Coronary artery (tissue), 2 donors: ENCODE results near the gene VWA3B.

Experiments used
- DNase-seq: peaks from one replicate; pipeline ENCODE4 v3.0.0-alpha.2; 2017; ENCODE audit warnings: low spot score
- H3K27ac ChIP-seq, 2 donors: fragments of 200-600 bp; sonication (generic); one replicate each; pipeline ENCODE4 v1.5.1; 2016 to 2019
- H3K4me3 ChIP-seq: fragments of 200-600 bp; sonication (generic); 2 replicates; pipeline ENCODE4 v1.5.1; 2016; ENCODE audit warnings: mild to moderate bottlenecking, moderate library complexity
- CTCF ChIP-seq: fragments of 200-600 bp; sonication (generic); IDR thresholded peaks from one replicate; pipeline ENCODE4 v1.5.1; 2019; ENCODE audit warnings: antibody characterized with exemption

Gene VWA3B

GRCh38 chr2:98188351-98189046 is 101.5 kb downstream of the VWA3B start:
- Histone ChIP-seq H3K4me3 (no peak overlapping the region), H3K27ac (no peak overlapping the region)
- DNase-seq = no peak
- no peak for TF ChIP-seq CTCF

- DNase-seq = no peak
- Histone ChIP-seq H3K4me3 (no peak overlapping the region), H3K27ac (no peak overlapping the region)
- TF ChIP-seq CTCF = no peak
These were observed 104.9 kb downstream of the VWA3B start for GRCh38 chr2:98191883-98192282.

- Histone ChIP-seq H3K4me3 (no peak overlapping the region), H3K27ac (no peak overlapping the region)
- DNase-seq = no peak
- no peak for TF ChIP-seq CTCF
These were observed 114.6 kb downstream of the VWA3B start for GRCh38 chr2:98201576-98201975.

GRCh38 chr2:98205889-98206288 is 118.9 kb downstream of the VWA3B start:
- TF ChIP-seq CTCF = no peak
- Histone ChIP-seq H3K27ac (no peak overlapping the region), H3K4me3 (no peak overlapping the region)
- no peak for DNase-seq

DNA sequence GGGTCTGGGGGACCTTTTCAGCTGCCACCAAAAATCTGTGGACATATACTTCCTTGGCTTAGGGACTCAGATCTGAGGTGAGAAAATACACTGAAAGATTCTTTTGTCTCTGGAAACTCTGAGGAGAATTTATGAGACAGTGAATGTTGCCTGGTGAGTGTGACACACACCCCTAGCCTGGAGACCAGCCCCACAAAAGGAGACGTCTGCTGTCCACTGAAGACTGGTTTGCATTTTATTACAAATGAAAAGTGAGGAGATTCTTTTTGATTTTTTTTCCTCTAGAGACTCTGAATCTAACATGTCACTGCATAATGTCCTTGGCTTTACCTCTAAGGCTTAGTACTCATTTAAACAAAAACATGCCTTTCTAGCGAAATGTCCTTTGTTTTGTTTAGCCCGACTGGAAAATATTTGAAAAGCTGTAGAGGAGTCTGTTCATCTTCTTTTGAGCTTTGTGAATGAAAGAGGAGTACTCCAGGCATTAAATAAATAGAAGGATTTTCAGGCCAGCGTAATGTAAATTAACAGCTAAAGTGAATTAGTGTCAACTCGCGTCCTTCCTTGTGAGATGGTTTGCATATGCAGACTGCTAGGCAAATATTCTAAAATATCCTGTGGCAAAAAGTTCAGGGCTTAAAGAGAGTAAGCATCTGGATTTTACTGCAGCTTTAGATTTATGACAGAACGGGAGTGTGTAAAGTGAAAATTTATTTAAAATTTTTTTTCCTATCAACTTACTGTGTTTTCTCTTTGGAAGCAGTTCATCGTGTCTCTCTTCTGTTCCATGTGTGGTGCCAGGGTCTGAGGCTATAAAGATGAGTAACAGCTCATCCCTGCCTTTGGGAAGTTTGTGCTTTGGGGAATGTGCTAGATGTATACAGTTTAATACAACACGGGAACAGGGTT is 125.4 kb downstream of the VWA3B start:
- no peak overlapping the region for H3K27ac ChIP-seq
- TF ChIP-seq CTCF = no peak
- DNase-seq = no peak
- H3K4me3 ChIP-seq = no peak overlapping the region

DNA sequence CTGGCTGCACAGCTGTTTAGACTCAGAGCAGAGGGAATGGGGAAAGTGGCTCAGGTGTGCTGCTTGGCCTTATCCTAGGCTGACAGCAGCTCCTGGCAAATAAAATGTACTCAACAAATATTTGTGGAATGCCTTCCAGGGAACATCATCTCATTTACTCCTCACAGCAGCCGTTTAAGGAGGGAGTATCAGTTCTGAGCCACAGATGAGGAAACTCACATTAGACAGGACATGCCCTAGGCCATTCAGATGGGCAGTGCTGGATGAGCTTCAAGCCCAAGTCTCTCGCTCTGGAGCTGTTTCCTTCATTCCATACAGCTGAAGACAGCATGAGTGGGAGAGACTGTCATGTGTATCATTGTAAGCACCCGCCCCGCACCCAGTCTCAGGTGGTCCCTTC is 129.6 kb downstream of the VWA3B start:
- TF ChIP-seq CTCF = no peak
- no peak for DNase-seq
- Histone ChIP-seq H3K4me3 (no peak overlapping the region), H3K27ac (no peak overlapping the region)

DNA sequence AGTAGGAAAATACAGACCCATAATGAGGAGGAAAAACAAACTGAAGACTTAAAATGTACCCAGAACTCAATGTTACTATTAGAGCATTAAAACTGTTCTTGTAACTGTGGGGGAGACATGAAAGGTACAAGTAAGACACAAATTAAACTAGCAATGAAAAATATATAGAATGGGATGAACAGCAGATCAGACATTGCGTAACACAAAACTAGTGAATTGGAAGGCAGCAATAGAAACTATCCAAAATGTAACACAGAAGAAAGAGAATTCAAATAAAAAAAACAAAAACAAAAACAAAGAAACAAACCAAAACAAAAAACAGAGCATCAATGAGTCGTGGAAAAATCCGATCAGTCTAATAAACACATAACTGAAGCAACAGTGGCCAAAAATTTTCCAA is 132.2 kb downstream of the VWA3B start:
- no peak for TF ChIP-seq CTCF
- Histone ChIP-seq H3K4me3 (no peak overlapping the region), H3K27ac (no peak overlapping the region)
- DNase-seq = no peak
